T47D (cell line): ENCODE results near the gene TSR3.
A peak's percentile ranks its signal among the peaks of the same experiment; 100 is the strongest.

Experiments used
- DNase-seq, 2 experiments: peaks; one replicate each; pipeline versions ENCODE4 v3.0.0 to v3.0.0-alpha.2; 2011 to 2012; ENCODE audit warnings: low read depth in 1 of 2, low spot score in 1 of 2
- JUND ChIP-seq: IDR thresholded peaks from 2 replicates; pipeline ENCODE4 v1.6.1; 2012; ENCODE audit warnings: low read depth
- in situ Hi-C: cut with HindIII; loops from 2 replicates; pipeline ENCODE4 v1.10.0; 2016; ENCODE audit warnings: low sequenced_read_pairs, low pct_unique_long_range_greater_than_20kb

TSR3 gene

DNA sequence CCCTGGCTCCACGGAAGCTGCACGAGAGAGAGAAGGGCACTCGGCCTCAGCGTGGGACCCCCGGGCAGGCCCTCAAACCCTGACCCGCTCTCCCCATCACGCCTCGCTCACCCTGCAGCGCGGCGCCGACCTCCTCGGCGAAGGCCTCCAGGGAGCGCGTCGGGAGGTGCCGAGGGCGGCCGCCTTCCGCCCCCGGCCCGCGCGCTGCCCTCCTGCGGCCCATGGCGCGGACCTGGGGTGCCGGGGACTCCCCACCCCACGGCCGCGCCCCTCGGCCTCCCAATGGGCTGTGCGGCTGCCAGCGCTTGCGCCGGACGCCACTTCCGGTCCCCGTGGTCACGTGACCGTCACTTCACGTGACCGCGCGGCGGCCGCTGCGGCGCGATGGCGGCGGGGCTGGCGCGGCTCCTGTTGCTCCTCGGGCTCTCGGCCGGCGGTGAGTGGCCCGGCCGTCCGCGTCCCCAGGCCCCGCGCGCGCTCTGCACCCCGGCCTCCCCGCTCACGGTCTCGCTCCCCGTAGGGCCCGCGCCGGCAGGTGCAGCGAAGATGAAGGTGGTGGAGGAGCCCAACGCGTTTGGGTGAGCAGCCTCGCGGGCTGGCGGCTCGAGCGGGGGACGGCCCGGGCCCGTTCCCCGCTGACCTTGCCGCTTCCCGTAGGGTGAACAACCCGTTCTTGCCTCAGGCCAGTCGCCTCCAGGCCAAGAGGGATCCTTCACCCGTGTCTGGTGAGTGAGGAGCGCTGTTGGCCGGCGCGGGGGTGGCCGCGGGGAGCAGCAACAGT lies at the start of gene TSR3, which contains the start of gene GNPTG:
TSS of gene TSR3 (minus strand) at position 297 of the 781 bp plus-strand sequence. CDS start at position 223, 74 bp downstream.
TSS of gene GNPTG (plus strand) at position 350 of the 781 bp plus-strand sequence. CDS start at position 385, 35 bp downstream.
- no peak for TF ChIP-seq JUND
- in situ Hi-C loops: no loop called here
- peak; percentile 77 to 91 for DNase-seq

GRCh38 chr16:1401061-1401757 lies 49.5 kb upstream of the TSR3 start:
- DNase-seq: no peak
- in situ Hi-C loops: no loop called here
- TF ChIP-seq JUND: no peak

DNA sequence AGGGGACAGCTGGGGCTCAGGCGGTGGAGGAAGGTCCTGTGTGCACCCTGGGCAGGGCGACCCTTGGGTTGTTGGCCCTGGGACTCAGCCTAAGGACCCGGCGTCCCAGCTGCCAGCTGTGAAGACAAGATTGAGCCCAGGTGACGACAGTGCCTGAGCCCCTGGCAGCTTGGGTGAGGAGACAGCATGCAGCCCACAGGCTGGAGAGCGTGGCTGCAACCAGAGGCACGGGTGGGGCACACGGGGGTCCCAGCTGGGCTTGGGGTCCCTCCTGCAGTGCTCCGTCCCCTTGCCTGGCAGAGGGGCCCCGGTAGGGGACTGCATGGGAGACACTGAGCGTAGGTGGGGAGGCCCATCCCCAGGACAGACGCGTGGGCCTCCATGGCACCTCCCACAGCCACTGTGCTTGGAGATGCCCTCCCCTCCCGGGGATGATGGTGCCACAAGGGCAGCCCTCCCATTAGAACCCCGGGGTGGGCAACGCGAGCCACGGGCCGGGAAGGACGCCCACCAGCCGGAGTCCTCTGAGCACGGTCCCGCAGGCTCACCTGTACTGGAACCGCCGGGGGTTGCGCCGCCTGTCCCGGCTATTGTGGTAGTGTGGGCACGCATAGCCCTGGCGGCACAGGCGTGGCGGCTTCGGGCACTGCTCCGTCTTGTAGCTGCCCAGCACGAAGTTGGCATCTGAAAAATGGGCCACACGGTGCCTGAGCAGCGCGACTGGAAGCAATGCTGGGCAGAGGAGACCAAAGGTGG lies 47.3 kb upstream of the TSR3 start:
- no peak for TF ChIP-seq JUND
- DNase-seq: no peak
- in situ Hi-C loops: no loop called here

DNA sequence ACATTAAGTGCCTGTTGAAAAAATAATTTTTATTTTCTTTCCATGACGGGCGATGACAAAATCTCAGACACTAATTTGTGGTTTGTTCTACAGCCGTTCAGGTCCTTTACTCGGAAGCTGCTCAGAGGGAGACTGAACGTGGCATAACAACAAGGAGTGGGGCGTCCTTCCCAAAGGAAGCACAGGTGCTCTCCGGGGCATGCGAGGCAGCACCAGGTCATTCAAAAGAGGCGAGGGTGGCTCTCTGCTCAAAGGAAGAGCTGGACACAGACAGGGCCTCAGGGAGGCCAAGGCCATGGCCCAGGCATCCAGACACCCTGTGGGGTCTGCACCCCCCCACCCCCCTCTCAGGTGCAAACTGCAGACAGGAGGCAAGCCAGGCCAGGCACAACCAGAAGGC lies 46.7 kb upstream of the TSR3 start:
- in situ Hi-C loops: no loop called here
- TF ChIP-seq JUND: no peak
- no peak for DNase-seq

- no peak for TF ChIP-seq JUND
- in situ Hi-C loops: no loop called here
- DNase-seq: no peak
Measured at GRCh38 chr16:1397779-1398178, 46.1 kb upstream of the TSR3 start.

GRCh38 chr16:1395444-1396031 lies 43.9 kb upstream of the TSR3 start:
- DNase-seq: no peak
- in situ Hi-C loops: no loop called here
- TF ChIP-seq JUND: no peak

GRCh38 chr16:1394367-1394951 lies 42.8 kb upstream of the TSR3 start:
- no peak for TF ChIP-seq JUND
- DNase-seq: no peak
- in situ Hi-C loops: no loop called here

DNA sequence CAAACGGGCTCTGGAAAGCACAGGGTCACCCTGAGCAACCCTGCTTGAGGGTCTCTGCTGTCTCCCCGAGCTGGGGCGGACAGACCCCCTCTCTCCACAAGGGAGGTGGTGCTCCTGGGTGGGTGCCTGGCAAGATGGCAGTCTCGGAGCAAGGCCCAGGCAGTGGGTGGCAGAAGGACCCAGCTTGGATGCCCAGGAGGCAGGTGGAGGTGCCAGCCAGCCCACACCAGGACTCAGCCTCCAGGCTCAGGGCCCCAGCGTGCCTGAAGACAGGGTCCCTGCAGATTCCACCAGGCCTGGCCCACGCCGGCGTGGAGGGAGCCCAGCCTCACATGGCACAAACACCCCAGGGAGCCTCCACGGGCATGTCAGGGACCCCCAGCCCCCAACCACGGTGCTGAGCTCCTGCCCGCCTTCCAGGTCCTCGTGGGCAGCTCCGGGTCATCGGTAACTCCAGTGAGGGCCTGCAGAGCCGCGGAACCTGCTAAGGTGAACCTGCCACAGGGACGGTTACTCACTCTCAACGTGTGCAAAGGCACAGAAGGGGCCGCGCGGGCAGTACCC lies 42.0 kb upstream of the TSR3 start:
- TF ChIP-seq JUND: no peak
- in situ Hi-C loops: no loop called here
- no peak for DNase-seq

DNA sequence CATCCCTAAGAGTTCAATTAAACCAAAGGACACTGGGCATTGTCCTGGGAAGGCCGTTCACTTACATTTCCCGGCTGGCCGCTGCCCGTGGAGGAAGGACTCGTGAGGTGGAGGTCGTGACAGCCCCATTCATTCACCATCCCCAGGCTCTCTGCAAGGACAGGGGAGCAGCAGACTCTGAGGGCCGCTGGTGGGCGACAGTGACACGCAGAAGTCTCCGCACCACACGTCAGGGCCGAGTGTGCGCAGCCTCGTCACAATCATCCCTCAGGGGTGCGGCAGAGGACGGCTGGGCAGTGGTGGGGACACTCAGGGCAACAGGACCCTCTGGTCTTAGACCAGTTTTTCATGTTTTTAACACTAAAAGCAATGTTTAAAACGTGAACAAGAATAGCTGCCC lies 41.1 kb upstream of the TSR3 start:
- no peak for DNase-seq
- no peak for TF ChIP-seq JUND
- in situ Hi-C loops: no loop called here

DNA sequence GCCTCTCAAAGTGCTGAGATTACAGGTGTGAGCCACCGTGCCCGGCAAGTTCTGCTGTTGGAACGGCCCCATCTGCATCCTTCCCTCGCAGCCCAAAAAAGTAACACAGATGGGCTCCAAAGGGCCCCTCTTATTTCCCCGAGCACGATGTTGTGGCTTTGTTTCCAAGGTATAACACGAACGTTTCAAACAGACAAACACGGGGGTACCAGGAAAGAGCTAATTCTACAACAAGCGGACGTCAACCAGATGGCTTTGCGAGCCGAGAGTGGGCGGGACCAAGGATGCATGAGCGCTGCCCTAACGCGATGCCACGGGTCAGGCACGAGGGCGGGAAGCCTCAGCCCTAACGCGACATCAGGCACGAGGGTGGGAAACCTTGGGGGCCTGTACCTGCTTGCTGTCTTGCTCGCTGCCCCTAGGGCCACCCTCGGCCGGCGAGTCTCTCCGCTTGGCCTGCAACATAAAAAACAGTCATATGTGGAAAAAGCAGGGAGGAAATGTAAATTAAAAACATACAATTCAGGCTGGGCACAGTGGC lies 38.6 kb upstream of the TSR3 start:
- TF ChIP-seq JUND: no peak
- in situ Hi-C loops: no loop called here

GRCh38 chr16:1389762-1390161 lies 38.1 kb upstream of the TSR3 start:
- in situ Hi-C loops: no loop called here
- no peak for TF ChIP-seq JUND
- no peak for DNase-seq

More for the DNA sequence above, 38.6 kb upstream of the TSR3 start:
- no peak for DNase-seq

GRCh38 chr16:1387331-1387730 lies 35.7 kb upstream of the TSR3 start:
- no peak for TF ChIP-seq JUND
- in situ Hi-C loops: no loop called here

More at GRCh38 chr16:1387331-1387730, 35.7 kb upstream of the TSR3 start:
- no peak for DNase-seq
